Omental fat pad (tissue), 4 donors: ENCODE results near the gene RPUSD1. TPM values are rescaled to one million over a fixed set of nuclear protein-coding genes. Genes with fewer than 3 reads are reported as not detected.

Source experiments
- ATAC-seq: fragments of 150-250 bp; one replicate; pipeline ENCODE4 v1.9.1; 2016; ENCODE audit warnings: mild to moderate bottlenecking, moderate library complexity; ENCODE audit not compliant: low FRiP score
- DNase-seq: peaks from one replicate; pipeline ENCODE4 v3.0.0-alpha.2; 2019; ENCODE audit warnings: low spot score
- CTCF ChIP-seq, 3 donors: fragments of 450-650 bp; IDR thresholded peaks; one replicate each; pipeline ENCODE4 v1.5.1; 2016 to 2017; ENCODE audit warnings: antibody characterized with exemption in 3 of 3, mild to moderate bottlenecking in 3 of 3, moderate library complexity in 2 of 3
- total RNA-seq, 4 donors: library from RNA; depleted of rRNA; stranded (reverse); fragments of >200 nt; gene quantifications; one replicate each; pipeline ENCODE4 v1.1.0, GENCODE V29; 2016

Gene RPUSD1
- total RNA-seq, 4 donors from 2014 or later = 9.6 to 20.9 (median 13.7) TPM

GRCh38 chr16:802914-803753 lies 15.0 kb upstream of the RPUSD1 start:
- no peak for TF ChIP-seq CTCF (IDR thresholded peaks at IDR 0.05)
- ATAC-seq = no peak
- no peak for DNase-seq

- no peak for TF ChIP-seq CTCF (IDR thresholded peaks at IDR 0.05)
- ATAC-seq (no peak), DNase-seq (no peak)
Observed at GRCh38 chr16:802461-802860, 14.3 kb upstream of the RPUSD1 start.

GRCh38 chr16:801584-802363 lies 13.6 kb upstream of the RPUSD1 start:
- no peak for DNase-seq
- TF ChIP-seq CTCF (IDR thresholded peaks at IDR 0.05) = no peak
- no peak for ATAC-seq

GRCh38 chr16:800834-801511 lies 12.8 kb upstream of the RPUSD1 start:
- TF ChIP-seq CTCF (IDR thresholded peaks at IDR 0.05) = no peak
- no peak for DNase-seq
- ATAC-seq = no peak

GRCh38 chr16:799948-800833 lies 12.0 kb upstream of the RPUSD1 start, which contains the start of gene GNG13:
TSS of gene GNG13 (minus strand) at chr16:800734. CDS start at chr16:799077, 1,657 bp downstream.
- no peak for TF ChIP-seq CTCF (IDR thresholded peaks at IDR 0.05)
- DNase-seq (no peak), ATAC-seq (no peak)
